ENCODE data around the gene VPS4A. TPM values are rescaled to one million over a fixed set of nuclear protein-coding genes. Genes with fewer than 3 reads are reported as not detected.

The VPS4A gene
- total RNA-seq, 1 experiment from 2014 or later, result 42.2 TPM

GRCh38 chr16:69274699-69275235, 36.4 kb upstream of the VPS4A start:
- ChIA-PET RAD21 (ENCODE audit: low non-redundant PET in 1 of 2, low total read pairs in 2 of 2, uncharacterized antibody in 2 of 2, unreplicated experiment in 2 of 2) (no interaction called here), POLR2A (no interaction called here), CTCF (no interaction called here)

More at GRCh38 chr16:69274699-69275235, 36.4 kb upstream of the VPS4A start:
- DNase-seq (ENCODE audit: low read depth, low spot score) (no peak), ATAC-seq (no peak)
- Histone ChIP-seq H3K9me3 (ENCODE audit: control insufficient read depth in 1 of 2, insufficient read depth in 1 of 2, low read depth in 1 of 2, low read length in 2 of 2) (no peaks in the 10 kb centered on the region), H3K4me2 (ENCODE audit: low read length) (no peak overlapping the region), H2AFZ (ENCODE audit: low read depth, low read length, poor library complexity, severe bottlenecking) (no peak overlapping the region), H3K36me3 (ENCODE audit: control insufficient read depth in 1 of 2, insufficient read depth in 2 of 2, low read length in 2 of 2) (peaks cover 0 to 4% of the 10 kb centered on the region in 2 experiments; a peak in 2 of 4 replicates), H3K9me2 (ENCODE audit: insufficient read depth) (no peaks in the 10 kb centered on the region), H3K4me3 (replicated peaks in 1 of 2; ENCODE audit: low read depth in 1 of 2, low read length in 2 of 2) (no peak overlapping the region), H3K27ac (ENCODE audit: low read depth, low read length) (no peak overlapping the region), H3K27me3 (ENCODE audit: insufficient read depth, low read length) (no peaks in the 10 kb centered on the region), H3K9ac (ENCODE audit: low read length) (no peak overlapping the region), H4K20me1 (ENCODE audit: insufficient read depth) (peaks cover 5% of the 10 kb centered on the region; the same call in 1 of the 2 replicates), H3K79me2 (ENCODE audit: insufficient read depth, low read length) (no peaks in the 10 kb centered on the region), H3K4me1 (ENCODE audit: control insufficient read depth in 1 of 2, insufficient read depth in 2 of 2, low read length in 2 of 2) (no peaks in the 10 kb centered on the region)
- no TSS peak for BruUV-seq (replicated peaks)
- intact Hi-C loops (cut with micrococcal nuclease), result loop anchor here (10.0 kb wide), 1 partner anchor 80 kb away; no protein-coding TSS in a partner anchor
- no peak for TF ChIP-seq REST (IDR thresholded peaks at IDR 0.05; ENCODE audit: low read depth)
- no peak for TF ChIP-seq POLR2AphosphoS5 (IDR thresholded peaks at IDR 0.05; ENCODE audit: low read depth, low read length)
- no peak for TF ChIP-seq EZH2 (IDR thresholded peaks at IDR 0.05)
- TF ChIP-seq ZNF274 (IDR thresholded peaks at IDR 0.05; ENCODE audit: low read depth, low read length), result no peak
- no peak for TF ChIP-seq SIN3A (IDR thresholded peaks at IDR 0.05; ENCODE audit: low read depth)
- no peak for TF ChIP-seq SP1 (IDR thresholded peaks at IDR 0.05; ENCODE audit: low read depth)
- TF ChIP-seq EZH2phosphoT487 (IDR thresholded peaks at IDR 0.05; ENCODE audit: borderline replicate concordance), result no peak
- no peak for TF ChIP-seq YY1 (IDR thresholded peaks at IDR 0.05; ENCODE audit: extremely low read depth, insufficient replicate concordance, low read depth, low read length)
- no peak for TF ChIP-seq RAD21 (IDR thresholded peaks at IDR 0.05; ENCODE audit: low read depth)
- TF ChIP-seq SRF (IDR thresholded peaks at IDR 0.05; ENCODE audit: low read depth), result no peak
- TF ChIP-seq FOSL1 (IDR thresholded peaks at IDR 0.05; ENCODE audit: low read depth), result no peak

Data from HCT116 (cell line).